Upper lobe of left lung (tissue), 6 donors: ENCODE data around the gene PPM1N. TPM values are rescaled to one million over a fixed set of nuclear protein-coding genes. Genes with fewer than 3 reads are reported as not detected.

Experiments used
- ATAC-seq, 2 donors: fragments of 200-7000 bp; cut with Tn5 transposase; one replicate each; pipeline ENCODE4 v1.9.1; 2022; ENCODE audit warnings: mild to moderate bottlenecking in 2 of 2, moderate library complexity in 2 of 2; ENCODE audit not compliant: low FRiP score in 2 of 2
- DNase-seq, 2 donors: peaks; one replicate each; pipeline ENCODE4 v3.0.0-alpha.2; 2019 to 2020
- H3K27ac ChIP-seq, 4 donors: fragments of 200-600 bp; sonication (generic); one replicate each; pipeline ENCODE4 v1.5.1; 2016 to 2019
- H3K27me3 ChIP-seq, 4 donors: fragments of 200-600 bp; sonication (generic); one replicate each; pipeline ENCODE4 v1.5.1; 2017 to 2019
- H3K36me3 ChIP-seq, 4 donors: fragments of 200-600 bp; sonication (generic); one replicate each; pipeline ENCODE4 v1.5.1; 2016 to 2019
- H3K4me1 ChIP-seq, 4 donors: fragments of 200-600 bp; sonication (generic); one replicate each; pipeline ENCODE4 v1.5.1; 2018 to 2019
- H3K4me3 ChIP-seq, 4 donors: fragments of 200-600 bp; sonication (generic); one replicate each; pipeline ENCODE4 v1.5.1; 2017 to 2019; ENCODE audit warnings: mild to moderate bottlenecking in 2 of 4, moderate library complexity in 1 of 4
- H3K9me3 ChIP-seq, 4 donors: fragments of 200-600 bp; sonication (generic); one replicate each; pipeline ENCODE4 v1.5.1; 2018 to 2019
- CTCF ChIP-seq, 6 experiments: fragments of 450-650 bp in 4 of 6; fragments of 200-600 bp in 2 of 6; sonication (generic) in 2 of 6; IDR thresholded peaks; one replicate each; pipeline ENCODE4 v1.5.1; 2016 to 2019; ENCODE audit warnings: antibody characterized with exemption in 6 of 6
- EP300 ChIP-seq, 4 donors: sonication (generic); formaldehyde crosslinking; IDR thresholded peaks; one replicate each; pipeline ENCODE4 v1.5.1; 2017; ENCODE audit warnings: antibody characterized with exemption in 4 of 4, control low read depth in 2 of 4
- POLR2A ChIP-seq, 4 donors: fragments of 450-650 bp; IDR thresholded peaks; one replicate each; pipeline ENCODE4 v1.5.1; 2016 to 2017; ENCODE audit warnings: antibody characterized with exemption in 4 of 4, mild to moderate bottlenecking in 2 of 4
- POLR2AphosphoS5 ChIP-seq, 2 donors: sonication (generic); formaldehyde crosslinking; IDR thresholded peaks; one replicate each; pipeline ENCODE4 v1.5.1; 2017; ENCODE audit warnings: antibody characterized with exemption in 2 of 2
- WGBS, 2 donors: methylation state at CpG; one replicate each; pipeline ENCODE4 v1.1.5; 2017 to 2018; 5-methylcytosine and 5-hydroxymethylcytosine counted together
- total RNA-seq, 6 donors: library from RNA; depleted of rRNA in 4 of 6; stranded (reverse); fragments of >200 nt in 4 of 6; gene quantifications; one replicate each; pipeline versions ENCODE4 v1.1.0 to v1.2.1, GENCODE V29; 2016 to 2021
- donor health status: DM: no; HTN: no; CAD: no; lungs with moderate emphysema.
- donor health status: DM: no; HTN: yes; CAD: no; lungs with severe emphysema.

The PPM1N gene
- total RNA-seq, 6 donors from 2014 or later: 0.89 to 6.3 (median 1.1) TPM; not detected in 1

- H3K27me3 ChIP-seq: peaks cover 0 to 22% (median under 1%) of the 10 kb centered on the region in 4 donors
- peak overlapping the region in 3 of 4 donors; percentile 24 to 38 (median 38) for H3K4me3 ChIP-seq
These were observed 1.2 kb downstream of the PPM1N start for GRCh38 chr19:45499196-45500180.

GRCh38 chr19:45500918-45501729 is 2.9 kb downstream of the PPM1N start:
- Histone ChIP-seq H3K27ac (peak overlapping the region in 1 of 4 donors; percentile 65), H3K27me3 (peaks cover 0 to 21% (median under 1%) of the 10 kb centered on the region in 4 donors), H3K4me3 (no peak overlapping the region), H3K9me3 (no peaks in the 10 kb centered on the region), H3K36me3 (no peaks in the 10 kb centered on the region), H3K4me1 (peaks cover 32 to 43% (median 36%) of the 10 kb centered on the region in 4 donors)
- TF ChIP-seq POLR2AphosphoS5 (IDR thresholded peaks at IDR 0.05): no peak
- DNase-seq: no peak
- 79 to 82% methylated on average over 8 of the region's 8 CpGs for WGBS, 2 donors
- no peak for ATAC-seq

More at GRCh38 chr19:45499196-45500180, 1.2 kb downstream of the PPM1N start:
- 12 to 19% methylated on average over 26 to 29 of the region's 37 CpGs for WGBS, 2 donors
- no peak for DNase-seq
- Histone ChIP-seq H3K4me1 (peaks cover 33 to 40% (median 38%) of the 10 kb centered on the region in 4 donors), H3K36me3 (no peaks in the 10 kb centered on the region), H3K27ac (no peak overlapping the region), H3K9me3 (no peaks in the 10 kb centered on the region)
- peak in 1 of 2 donors; percentile 22 for ATAC-seq
- no peak for TF ChIP-seq POLR2A (IDR thresholded peaks at IDR 0.05)
- TF ChIP-seq CTCF (IDR thresholded peaks at IDR 0.05): no peak
- no peak for TF ChIP-seq POLR2AphosphoS5 (IDR thresholded peaks at IDR 0.05)
- TF ChIP-seq EP300 (IDR thresholded peaks at IDR 0.05): no peak

GRCh38 chr19:45501730-45502014 is 3.4 kb downstream of the PPM1N start:
- Histone ChIP-seq H3K4me1 (peaks cover 28 to 41% (median 32%) of the 10 kb centered on the region in 4 donors), H3K36me3 (no peaks in the 10 kb centered on the region), H3K27me3 (peaks cover 0 to 16% (median under 1%) of the 10 kb centered on the region in 4 donors), H3K9me3 (no peaks in the 10 kb centered on the region), H3K27ac (peak overlapping the region in 2 of 4 donors; percentile 65 to 67), H3K4me3 (no peak overlapping the region)
- WGBS, 2 donors: 58 to 66% methylated on average over 2 of the region's 2 CpGs
- DNase-seq (no peak), ATAC-seq (no peak)
- no peak for TF ChIP-seq POLR2A (IDR thresholded peaks at IDR 0.05)
- TF ChIP-seq POLR2AphosphoS5 (IDR thresholded peaks at IDR 0.05): no peak

- 61 to 69% methylated on average over 5 of the region's 5 CpGs for WGBS, 2 donors
- no peaks in the 10 kb centered on the region for H3K9me3 ChIP-seq
- no peak overlapping the region for H3K4me3 ChIP-seq
- H3K36me3 ChIP-seq: no peaks in the 10 kb centered on the region
- ATAC-seq (no peak), DNase-seq (no peak)
- peaks cover 28 to 38% (median 31%) of the 10 kb centered on the region in 4 donors for H3K4me1 ChIP-seq
- peak overlapping the region in 2 of 4 donors; percentile 65 to 67 for H3K27ac ChIP-seq
- H3K27me3 ChIP-seq: peaks cover 0 to 16% (median under 1%) of the 10 kb centered on the region in 4 donors
- TF ChIP-seq CTCF (IDR thresholded peaks at IDR 0.05): no peak
- TF ChIP-seq POLR2AphosphoS5 (IDR thresholded peaks at IDR 0.05): no peak
These were observed 3.9 kb downstream of the PPM1N start for GRCh38 chr19:45502111-45502510.

GRCh38 chr19:45503909-45504308 is 5.7 kb downstream of the PPM1N start:
- H3K27ac ChIP-seq: no peak overlapping the region
- no peaks in the 10 kb centered on the region for H3K36me3 ChIP-seq
- H3K27me3 ChIP-seq: peaks cover 0 to 10% (median under 1%) of the 10 kb centered on the region in 4 donors
- 85 to 86% methylated on average over 9 of the region's 9 CpGs for WGBS, 2 donors
- no peak overlapping the region for H3K4me3 ChIP-seq
- ATAC-seq (no peak), DNase-seq (no peak)
- peaks cover 10 to 23% (median 15%) of the 10 kb centered on the region in 4 donors for H3K4me1 ChIP-seq
- no peak for TF ChIP-seq POLR2A (IDR thresholded peaks at IDR 0.05)
- TF ChIP-seq EP300 (IDR thresholded peaks at IDR 0.05): no peak
- no peak for TF ChIP-seq CTCF (IDR thresholded peaks at IDR 0.05)
- TF ChIP-seq POLR2AphosphoS5 (IDR thresholded peaks at IDR 0.05): no peak
- H3K9me3 ChIP-seq: no peaks in the 10 kb centered on the region
